UCSD-AML1 (cell line): ENCODE data around the gene GLIS1.

Source experiments
- DNase-seq: peaks from one replicate; lab custom pipeline; 2025; ENCODE audit not compliant: unreplicated experiment; lab: John Stamatoyannopoulos, UW

The GLIS1 gene

DNA sequence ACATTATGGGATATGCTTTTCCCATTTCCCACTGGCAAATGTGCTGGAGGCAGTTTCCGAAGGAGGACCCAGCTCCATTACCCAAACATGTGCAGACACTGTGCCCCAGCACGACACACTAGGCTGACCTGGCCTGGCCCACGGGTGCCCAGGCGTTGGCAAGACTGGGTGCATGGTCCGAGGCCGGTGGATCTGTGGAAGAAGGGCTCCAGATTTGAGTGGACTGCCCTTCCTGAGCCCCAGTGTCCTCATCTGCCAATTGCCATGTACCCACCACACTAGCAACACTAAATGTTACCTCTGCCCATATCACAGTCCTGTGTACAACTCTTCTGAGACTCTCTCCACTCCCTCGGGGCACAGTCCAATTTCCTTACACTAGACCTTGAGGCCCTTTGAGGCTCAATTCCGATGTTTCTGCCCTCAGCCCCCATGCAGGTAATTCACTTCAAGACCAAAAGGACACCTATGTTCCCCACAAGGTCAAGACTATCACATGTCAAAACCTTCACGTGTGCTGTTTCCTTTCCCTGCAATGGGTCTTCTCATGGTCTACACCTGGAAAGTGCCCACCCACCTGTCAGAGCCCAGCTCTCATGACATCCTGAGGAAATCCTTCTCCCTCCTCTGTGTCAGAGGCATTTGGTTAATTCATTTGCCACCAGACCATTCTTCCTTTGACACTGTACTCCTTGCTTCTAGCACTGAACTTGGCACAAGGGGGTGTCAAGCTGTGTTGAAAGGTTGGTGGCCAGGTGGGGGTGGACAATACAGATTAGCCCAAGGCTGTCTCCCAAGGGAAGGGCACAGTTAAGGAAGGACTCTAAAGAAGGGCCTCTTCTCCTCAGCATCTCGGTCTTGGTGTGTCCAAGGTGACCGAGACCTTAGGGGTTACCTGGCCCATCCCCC is 154.8 kb downstream of the GLIS1 start:
- no peak for DNase-seq

DNA sequence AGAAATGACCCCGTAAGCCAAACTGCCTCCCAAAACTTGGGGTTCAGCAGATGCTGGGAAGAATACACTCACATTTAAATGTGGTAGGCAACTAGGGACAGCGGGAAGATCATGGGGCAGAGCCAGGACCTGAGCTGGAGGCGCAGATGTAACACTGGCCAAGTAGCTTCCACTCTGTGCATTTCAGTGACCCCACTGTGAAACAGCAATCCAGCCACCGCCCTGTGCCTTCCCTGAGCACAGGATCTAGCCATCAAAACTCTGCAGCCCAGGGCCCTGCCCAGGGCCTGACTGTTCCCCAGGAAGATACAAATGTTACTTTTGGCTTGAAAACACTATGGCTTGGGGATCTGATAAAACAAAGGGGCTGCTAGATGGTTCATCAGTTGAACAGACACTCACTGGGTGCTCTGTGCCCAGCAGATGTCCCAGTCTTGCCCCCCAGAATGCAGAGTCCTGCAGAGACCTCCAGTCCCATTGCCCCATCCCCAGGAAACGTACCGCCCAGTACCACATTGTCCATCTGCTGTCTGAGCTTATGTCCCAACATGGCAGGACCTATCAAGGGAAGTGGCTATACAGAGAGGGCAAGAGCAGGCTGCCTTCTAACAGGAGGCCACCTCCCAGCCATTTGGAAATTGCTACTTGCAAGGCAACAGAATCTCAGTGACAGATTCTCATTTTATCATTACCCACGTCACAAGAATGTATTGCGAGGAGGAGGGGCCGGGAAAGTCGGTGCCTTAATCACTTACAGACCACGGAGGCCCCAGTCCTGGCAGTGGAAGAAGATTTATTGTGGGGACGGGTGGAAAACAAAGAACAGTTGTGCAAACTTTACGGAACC is 155.7 kb downstream of the GLIS1 start:
- DNase-seq, result no peak

DNA sequence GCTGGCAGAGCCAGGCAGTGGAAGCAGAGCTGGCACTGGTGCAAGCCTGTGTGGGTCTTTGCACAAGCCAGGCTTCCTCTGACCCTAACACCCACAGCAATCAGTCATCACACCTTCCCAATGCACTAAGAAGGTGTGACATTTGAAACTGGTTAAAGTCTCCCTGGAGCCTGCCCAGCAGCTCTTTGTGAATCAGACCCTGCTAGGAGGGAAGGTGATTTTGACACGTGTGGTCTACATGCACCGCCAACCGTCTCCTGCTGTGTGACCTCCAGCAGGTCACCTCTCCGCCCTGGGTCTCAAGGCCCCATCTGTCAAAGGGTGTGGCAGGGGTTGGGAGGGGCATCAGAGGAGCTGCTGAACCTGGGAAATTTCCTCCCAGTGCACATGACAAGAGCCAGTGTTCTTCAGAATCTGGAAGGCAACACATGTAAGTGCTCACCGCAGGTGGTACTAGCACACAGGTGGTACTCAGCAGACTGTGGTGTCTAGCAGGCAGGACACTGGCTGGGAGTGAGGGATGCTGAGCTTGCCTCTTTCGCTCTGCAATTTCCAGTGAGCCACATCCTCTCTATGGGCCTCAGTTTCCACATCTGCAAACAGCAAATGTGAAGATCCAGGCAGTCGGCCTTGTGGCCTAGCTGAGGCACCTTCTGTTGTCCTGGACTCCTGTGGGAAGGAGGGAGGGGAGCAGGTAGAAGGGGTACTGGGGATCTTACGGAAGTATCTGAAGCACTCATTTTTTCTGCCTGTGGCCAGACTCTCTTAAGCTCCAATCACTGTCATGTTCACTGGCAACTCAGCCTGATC is 156.5 kb downstream of the GLIS1 start:
- DNase-seq, result no peak

DNA sequence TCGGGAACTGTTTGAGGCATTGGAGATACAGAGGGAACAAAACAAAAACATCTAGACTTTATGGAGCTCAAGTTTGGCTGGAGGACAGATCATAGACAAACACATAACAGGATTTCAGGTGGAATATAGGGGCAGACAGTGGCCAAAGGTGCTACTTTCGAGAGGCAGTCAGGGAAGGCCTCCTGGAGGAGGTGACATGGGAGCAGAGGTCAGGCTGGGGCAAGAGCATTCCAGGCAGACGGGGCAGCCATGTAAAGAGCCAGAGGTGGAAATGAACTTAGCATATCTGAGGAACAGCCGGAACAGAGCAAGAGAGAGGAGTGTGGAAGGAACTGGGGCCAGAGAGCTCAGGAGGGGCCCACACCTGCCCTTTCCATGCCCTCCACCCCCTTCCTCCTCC is 157.5 kb downstream of the GLIS1 start:
- no peak for DNase-seq

DNA sequence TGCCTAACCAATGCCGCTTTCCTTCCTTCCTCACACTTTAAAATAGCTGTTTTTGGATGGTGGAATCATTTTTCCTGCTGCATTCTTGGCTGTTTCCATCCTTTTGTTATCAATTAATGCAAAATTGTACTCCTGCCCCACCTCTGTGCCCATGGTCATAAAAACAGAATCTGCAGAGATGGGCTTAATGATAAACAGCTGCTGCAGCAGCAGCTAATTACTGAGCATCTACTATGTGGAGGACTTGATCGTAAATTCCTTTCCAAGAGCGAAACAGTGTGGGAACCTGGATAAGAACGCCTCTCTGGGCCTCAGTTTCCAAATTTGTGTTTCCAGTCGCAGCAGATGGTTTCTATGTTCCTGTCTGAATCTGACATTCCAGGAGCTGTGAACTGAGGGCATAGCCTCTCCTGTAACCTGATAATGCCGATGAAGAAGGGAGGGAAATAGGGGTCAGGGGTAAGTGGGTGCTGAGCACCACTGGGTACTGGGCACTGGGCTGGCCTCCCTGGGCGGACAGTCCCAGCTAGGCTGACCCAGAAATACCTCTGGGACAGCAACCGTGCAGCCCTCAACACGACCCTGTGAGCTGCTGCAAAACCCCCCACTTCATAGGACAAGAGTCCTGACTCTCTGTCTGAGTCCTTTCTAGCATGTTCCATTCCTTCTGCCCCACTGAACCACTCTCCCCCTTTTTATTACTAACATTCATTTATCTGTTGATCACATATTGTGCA is 158.1 kb downstream of the GLIS1 start:
- no peak for DNase-seq

DNA sequence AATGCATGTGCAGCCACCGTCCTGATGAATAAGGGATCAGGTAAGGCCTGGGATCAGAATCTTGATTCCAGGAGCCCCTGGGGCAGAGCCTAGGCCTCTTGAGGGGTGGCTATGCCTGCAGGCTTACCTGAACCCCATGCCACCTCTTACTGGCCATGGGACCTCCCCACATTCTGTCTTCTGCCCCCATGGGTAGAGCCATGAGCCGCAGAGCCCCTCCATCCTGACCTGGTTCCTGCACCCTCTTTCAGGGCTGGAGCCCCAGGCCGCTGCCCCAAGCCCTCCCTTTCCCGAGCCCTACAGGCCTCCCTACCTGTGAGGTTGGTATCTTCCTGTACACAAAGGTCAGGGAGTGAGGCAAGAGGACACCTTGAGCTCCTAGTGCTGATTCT is 159.0 kb downstream of the GLIS1 start:
- DNase-seq, result no peak

DNA sequence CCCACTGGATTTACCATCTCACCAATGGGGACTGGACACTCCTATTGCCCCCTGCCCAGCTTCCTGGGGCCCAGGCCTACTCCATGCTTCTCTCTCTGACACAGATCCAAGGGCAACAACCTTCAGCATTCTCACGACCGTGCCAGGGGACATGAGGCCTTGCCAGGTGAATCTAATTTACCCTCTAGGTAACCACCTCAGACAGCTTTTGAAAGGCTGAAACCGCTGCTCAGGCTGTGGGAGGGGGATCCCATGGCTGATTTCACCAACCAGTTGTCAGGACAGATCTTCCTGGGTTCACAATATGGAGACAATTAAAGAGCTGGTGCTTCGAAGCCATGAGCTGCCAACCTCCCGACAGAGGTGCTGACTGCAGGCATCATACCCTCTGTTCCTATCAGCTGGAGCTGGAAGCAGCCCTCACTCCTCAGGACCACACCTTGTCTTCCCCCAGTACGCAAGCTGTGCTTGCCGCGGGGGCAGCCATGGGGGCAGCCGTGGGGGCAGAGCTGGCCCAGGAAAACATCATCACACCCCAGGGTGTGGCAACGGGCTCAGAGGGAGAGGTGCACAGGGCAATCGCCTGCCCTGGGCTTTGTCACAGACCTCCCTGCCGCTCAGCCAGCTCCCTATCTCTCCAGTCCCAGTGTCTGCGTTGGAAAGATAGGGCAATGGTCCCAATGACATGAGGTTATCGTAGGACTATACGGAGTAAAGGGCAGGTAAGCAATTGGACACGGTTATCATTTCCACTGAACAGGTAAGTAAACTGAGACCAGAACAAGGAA is 159.5 kb downstream of the GLIS1 start:
- no peak for DNase-seq

DNA sequence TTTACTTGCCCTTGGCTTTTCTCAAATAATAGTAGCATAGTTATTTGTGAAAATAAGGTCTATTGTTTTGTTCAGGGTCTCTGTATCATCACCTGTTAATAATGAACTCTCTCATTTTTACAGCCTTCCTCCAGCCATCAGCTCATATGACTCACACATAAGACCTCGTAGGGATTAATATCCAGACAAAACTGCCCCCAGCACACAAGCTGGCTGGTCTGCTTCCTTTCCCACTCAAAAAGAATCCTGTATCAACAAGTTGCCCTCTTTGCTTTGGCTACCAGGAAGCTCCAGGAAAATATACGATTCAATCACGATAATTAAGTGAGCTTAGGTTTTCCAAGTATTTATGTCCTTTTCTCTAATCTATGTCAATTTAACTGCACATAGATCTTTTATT is 160.6 kb downstream of the GLIS1 start:
- DNase-seq, result no peak

DNA sequence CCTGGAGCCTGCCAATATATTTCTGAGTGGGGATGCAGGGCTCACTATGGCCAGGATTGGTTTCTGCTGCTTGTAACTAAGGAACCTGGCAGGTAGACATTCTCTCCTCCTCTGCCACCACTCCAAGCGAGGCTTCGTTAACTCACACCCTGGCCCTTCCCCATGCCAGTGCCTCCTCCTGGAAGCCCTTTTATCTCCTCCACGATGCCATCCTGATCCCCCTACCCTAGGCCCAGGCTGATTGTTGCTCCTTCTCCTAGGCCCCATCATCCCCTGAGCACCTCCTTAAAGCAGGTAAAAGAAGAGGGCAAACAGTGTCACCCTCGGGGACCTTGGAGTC is 161.2 kb downstream of the GLIS1 start:
- DNase-seq, result no peak

DNA sequence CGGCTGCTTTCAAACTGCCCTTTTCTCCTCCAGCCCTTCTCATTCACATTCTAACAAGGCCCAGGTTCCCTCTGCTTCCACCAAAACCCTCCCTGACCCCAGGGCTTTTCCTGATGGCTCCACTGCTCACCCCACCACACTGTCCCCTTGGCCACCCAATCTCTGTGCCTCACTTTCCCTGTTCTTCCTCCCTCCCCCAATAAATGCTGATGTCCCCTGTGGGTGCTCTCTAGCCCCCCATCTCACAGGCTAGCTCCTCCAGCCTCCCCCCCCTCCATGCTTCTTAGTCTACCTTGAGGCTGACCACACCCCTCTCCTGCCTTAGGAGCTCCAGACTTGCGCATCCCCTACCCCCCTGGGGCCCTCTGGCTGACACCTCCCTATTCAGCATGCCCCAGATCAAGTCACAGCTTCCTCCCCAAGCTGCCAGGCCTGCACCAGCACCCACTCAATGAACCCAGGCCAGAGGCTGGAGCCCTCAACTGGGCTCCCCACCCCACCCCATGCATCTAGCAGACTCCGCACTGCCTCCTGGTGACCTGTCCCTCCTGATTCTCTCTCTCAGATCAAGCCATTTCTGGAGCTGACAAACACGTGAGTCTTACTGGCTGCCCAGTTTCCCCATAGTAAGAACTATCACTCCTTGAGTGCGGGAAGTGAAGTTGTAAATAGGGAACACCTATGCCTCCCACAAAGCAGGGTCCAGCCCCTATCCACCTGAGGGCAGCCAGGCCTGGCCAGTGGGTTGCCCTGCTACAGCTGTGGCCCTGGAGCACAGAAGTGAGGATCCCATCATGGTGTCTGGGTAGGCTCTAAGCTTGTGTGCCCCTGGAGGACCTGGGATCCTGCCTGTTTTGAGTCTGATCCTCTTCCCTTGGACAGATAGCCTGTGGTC is 161.9 kb downstream of the GLIS1 start:
- no peak for DNase-seq

DNA sequence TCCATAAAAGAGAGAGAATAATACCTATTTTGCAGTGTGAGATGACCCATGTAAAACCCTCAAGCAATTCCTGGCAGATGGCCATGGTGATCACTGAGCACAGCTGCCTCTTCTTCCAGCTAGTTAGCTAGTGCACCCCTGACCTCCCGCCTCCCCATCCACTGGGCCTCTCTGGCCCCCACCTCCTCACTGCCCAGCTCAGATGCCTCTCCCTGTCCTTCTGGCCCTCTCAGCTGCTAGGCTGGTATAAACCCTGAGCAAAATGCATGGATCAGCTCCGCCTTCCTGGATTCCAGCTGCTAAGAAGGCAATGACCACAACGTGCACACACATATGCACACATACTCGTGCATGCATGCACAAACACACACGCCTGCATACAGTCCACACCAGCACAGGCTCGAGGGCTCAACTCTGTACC is 162.6 kb downstream of the GLIS1 start:
- DNase-seq, result no peak

DNA sequence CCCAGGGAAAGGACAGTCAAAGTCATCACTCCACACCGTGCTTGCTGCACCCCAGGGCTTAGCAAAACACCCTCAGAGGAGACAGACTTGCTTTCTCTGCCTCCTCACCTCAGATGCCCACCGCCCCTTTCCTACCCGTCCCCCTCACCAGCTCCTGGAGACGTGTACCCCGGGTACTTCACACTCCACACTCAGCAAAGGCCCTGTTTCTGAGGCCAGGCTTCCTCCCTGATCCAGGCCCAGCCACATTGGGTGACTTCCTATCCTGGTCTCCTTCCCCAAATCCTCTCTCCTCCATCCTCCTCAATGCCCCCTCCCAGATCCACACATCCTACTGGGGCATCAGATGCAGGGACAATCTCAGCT is 163.0 kb downstream of the GLIS1 start:
- no peak for DNase-seq

DNA sequence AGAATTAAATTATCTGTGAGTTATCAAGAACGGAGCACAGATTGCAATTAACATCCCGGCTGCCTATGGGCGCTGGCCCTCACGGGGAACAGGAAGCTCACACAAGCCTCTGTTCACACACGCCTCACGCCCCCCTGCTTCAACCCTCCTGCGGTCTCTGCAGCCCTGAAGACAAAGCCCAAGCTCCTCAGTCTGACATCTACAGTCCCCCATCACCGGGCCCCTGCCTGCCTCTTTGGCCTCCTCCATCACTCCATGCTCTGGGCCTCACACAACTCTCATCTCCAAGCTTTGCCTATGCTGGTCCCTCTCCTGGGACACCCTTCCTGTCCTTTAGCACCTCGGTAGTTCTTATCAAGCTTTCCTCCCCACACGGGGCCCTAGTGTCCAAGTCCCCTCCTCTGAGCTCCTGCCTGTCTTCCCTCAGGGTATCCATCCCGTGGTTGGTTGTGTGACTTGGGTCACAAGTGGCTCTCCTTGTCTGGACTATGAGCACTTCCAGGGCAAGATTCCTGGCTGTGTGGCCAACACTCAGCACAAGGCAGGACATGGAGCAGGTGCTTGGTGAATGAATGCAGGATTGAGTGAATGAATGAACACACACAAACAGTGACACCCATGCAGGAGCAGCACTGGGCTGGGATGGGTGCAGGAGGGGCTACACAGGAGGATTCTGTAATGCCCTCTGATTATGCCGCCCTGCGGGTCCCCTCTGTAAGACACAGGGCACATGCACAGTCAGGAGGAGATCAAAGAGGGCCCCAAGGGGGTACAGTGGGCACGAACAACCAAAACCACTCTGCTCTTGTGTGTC is 163.6 kb downstream of the GLIS1 start:
- DNase-seq, result no peak

DNA sequence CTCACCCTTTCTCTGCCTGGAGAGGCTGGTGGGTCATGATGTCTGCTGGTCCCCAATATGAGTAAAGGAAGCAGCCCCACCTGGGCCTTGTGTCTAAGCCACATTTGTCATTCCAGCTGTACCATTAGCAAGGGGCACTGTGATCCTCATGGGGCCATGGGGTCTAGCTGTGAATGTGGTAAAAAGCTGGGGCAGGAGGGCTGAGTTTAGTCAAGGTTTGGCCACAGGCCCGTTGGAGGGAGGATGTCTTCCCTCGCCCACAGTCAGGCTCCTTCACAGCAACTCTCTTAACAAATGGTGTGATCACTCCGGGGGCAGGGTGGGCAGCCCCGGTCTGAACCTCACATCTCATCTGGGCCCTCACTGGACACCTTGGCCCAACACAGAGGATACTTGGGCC is 164.3 kb downstream of the GLIS1 start:
- DNase-seq, result no peak

DNA sequence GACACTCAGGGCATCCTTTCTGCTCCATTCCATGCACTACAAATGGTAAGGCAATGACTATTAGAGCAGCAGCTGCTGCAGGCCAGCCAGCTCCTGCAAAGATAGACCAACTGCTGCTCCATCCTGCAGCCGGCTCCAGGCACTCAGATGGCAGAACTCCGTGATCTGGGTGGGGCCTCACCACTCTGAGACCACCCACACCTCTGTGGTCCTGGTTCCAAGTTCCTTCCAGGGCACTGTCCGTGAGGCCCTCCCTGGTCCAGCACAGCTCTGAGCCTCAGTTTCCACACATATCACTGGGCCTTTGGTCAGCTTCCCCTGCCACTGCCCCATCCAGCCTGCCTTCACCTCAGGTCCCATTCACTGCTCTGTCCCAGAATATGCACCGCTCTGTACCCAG is 165.0 kb downstream of the GLIS1 start:
- DNase-seq, result no peak

DNA sequence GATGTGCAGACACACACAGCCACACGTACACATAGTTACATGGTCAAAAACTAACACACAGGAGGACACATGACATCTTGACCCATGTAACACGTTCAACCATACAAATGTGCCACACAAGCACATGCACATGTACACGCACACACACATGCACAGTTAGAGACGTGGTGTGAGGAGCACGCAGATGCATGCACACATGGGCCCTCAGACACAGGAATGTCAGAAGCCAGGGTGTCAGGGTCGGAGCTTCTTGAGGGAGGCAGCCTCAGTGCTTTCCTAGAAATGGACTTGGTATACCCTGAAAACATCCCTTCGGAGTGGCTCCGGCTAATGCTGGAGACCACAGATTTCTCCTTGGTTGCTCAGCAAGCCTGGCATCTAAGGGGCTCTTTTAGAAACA is 165.4 kb downstream of the GLIS1 start:
- no peak for DNase-seq

DNA sequence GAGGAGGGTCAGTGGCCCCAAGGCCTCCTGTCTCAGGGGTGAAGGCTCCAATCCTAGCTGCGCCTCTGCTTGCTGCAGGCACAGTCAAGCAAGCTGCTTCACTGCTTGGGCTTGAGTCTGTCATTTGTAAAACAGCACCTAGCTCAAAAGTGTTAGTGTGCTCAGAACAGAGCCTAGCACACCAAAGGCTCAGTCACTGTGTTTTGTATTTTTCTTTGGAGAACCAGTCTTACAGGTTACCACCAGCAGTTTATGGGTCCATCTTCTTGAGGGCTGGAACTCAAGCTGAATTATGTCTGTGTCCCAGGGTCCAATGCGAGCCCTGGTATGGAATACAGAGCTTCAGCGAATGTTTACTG is 166.2 kb downstream of the GLIS1 start:
- DNase-seq, result no peak

DNA sequence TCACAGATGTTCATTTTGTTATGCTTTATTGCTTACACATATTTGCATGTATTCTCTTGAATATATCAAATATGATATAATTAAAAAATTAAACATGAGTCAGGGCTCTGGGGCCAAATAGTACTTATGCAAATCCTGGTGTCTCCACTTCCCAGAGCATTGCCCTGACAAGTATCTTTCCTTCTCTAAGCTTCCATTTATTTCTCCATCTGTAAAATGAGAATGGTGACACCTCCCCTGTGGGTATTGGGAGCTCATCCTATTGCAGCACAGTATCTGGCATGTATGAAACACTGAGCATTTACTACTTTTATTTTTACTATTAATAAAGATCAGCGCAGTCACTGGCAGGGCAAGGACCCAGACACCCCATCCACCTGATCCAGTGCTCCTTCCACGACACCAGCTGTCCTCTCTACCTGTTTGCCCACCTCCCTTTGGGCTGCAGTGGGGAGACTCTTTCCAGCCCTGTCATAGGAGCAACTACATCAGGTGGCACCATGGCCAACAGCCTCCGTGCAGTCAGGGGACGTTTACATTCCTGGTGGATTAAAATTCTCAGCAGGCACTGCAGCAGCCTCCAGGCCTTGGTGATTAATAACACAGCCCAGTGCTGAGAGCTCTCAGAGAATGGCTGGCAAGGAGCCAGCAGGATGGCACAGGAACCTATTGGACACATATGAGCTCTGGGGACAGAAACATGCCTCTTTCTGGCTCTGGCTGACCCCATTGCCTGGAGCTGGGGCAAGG is 166.7 kb downstream of the GLIS1 start:
- no peak for DNase-seq
